Sigmoid colon (tissue), 7 donors: ENCODE data around the gene STK24. TPM values are rescaled to one million over a fixed set of nuclear protein-coding genes. Genes with fewer than 3 reads are reported as not detected.

ENCODE experiments used
- DNase-seq: peaks from one replicate; pipeline ENCODE4 v3.0.0-alpha.2; 2019
- H3K27ac ChIP-seq, 4 donors: fragments of 200-600 bp; sonication (generic); one replicate each; pipeline ENCODE4 v1.5.1; 2016 to 2019; ENCODE audit warnings: mild to moderate bottlenecking in 1 of 4
- H3K27me3 ChIP-seq, 3 donors: fragments of 200-600 bp; sonication (generic); one replicate each; pipeline ENCODE4 v1.5.1; 2019; ENCODE audit warnings: mild to moderate bottlenecking in 1 of 3
- H3K36me3 ChIP-seq, 4 donors: fragments of 200-600 bp; sonication (generic); one replicate each; pipeline ENCODE4 v1.5.1; 2016 to 2019
- H3K4me1 ChIP-seq, 4 donors: fragments of 200-600 bp; sonication (generic); one replicate each; pipeline ENCODE4 v1.5.1; 2017 to 2019
- H3K4me3 ChIP-seq, 4 donors: fragments of 200-600 bp; sonication (generic); one replicate each; pipeline ENCODE4 v1.5.1; 2017 to 2019; ENCODE audit warnings: mild to moderate bottlenecking in 2 of 4, moderate library complexity in 1 of 4
- H3K9me3 ChIP-seq, 4 donors: fragments of 200-600 bp in 3 of 4; sonication (generic) in 3 of 4; one replicate each; pipeline versions ENCODE4 v1.5.1 to v1.6.1; 2013 to 2019
- EP300 ChIP-seq, 4 donors: sonication (generic); formaldehyde crosslinking; IDR thresholded peaks; one replicate each; pipeline ENCODE4 v1.6.1; 2017; ENCODE audit warnings: antibody characterized with exemption in 4 of 4
- POLR2A ChIP-seq, 2 donors: fragments of 450-650 bp; IDR thresholded peaks; one replicate each; pipeline ENCODE4 v1.6.1; 2016; ENCODE audit warnings: antibody characterized with exemption in 2 of 2, mild to moderate bottlenecking in 2 of 2, moderate library complexity in 2 of 2
- POLR2AphosphoS5 ChIP-seq, 4 donors: sonication (generic); formaldehyde crosslinking; IDR thresholded peaks; one replicate each; pipeline ENCODE4 v1.6.1; 2017; ENCODE audit warnings: antibody characterized with exemption in 4 of 4
- WGBS, 2 donors: extraction: QIAGEN DNeasy Blood & Tissue Kit; methylation state at CpG; one replicate each; pipeline ENCODE4 v1.1.7; 2013; 5-methylcytosine and 5-hydroxymethylcytosine counted together
- intact Hi-C: fragments of 100-400 bp; cut with DNase I; formaldehyde crosslinking; loops from one replicate; pipeline ENCODE4 v1.15.1; 2023
- polyA plus RNA-seq, 3 donors: library from polyadenylated mRNA; stranded (reverse); fragments of 200-250 nt; gene quantifications; one replicate each; pipeline ENCODE4 v1.2.3, GENCODE V29; 2013
- total RNA-seq, 4 donors: library from RNA; depleted of rRNA; stranded (reverse); fragments of >200 nt; gene quantifications; one replicate each; pipeline ENCODE4 v1.1.0, GENCODE V29; 2016
- TF ChIP-seq, protein P1 (sequence below), 4 experiments: fragments of 450-650 bp in 3 of 4; fragments of 200-600 bp in 1 of 4; IDR thresholded peaks; one replicate each; pipeline ENCODE4 v1.5.1; 2016 to 2019; ENCODE audit warnings: antibody characterized with exemption in 4 of 4, mild to moderate bottlenecking in 3 of 4, moderate library complexity in 2 of 4
- donor health status: healthy with polysubstance abuse.
- donor health status: Bipolar disorder and iron deficiency.
- donor health status: healthy.

STK24 gene
- total and polyA plus RNA-seq, 7 donors = 59.7 to 200 (median 78.9) TPM

- no peak overlapping the region for H3K27ac ChIP-seq
- peaks cover 0 to 19% (median 14%) of the 10 kb centered on the region in 4 donors for H3K4me1 ChIP-seq
- no peak for DNase-seq
- H3K4me3 ChIP-seq = no peak overlapping the region
- H3K27me3 ChIP-seq = no peaks in the 10 kb centered on the region
- WGBS, 2 donors = 45 to 85% methylated on average over 3 of the region's 3 CpGs
- no peaks in the 10 kb centered on the region for H3K9me3 ChIP-seq
- TF ChIP-seq POLR2AphosphoS5 (IDR thresholded peaks at IDR 0.05) (no peak), POLR2A (IDR thresholded peaks at IDR 0.05) (no peak), EP300 (IDR thresholded peaks at IDR 0.05) (no peak)
- TF ChIP-seq, protein P1, sequence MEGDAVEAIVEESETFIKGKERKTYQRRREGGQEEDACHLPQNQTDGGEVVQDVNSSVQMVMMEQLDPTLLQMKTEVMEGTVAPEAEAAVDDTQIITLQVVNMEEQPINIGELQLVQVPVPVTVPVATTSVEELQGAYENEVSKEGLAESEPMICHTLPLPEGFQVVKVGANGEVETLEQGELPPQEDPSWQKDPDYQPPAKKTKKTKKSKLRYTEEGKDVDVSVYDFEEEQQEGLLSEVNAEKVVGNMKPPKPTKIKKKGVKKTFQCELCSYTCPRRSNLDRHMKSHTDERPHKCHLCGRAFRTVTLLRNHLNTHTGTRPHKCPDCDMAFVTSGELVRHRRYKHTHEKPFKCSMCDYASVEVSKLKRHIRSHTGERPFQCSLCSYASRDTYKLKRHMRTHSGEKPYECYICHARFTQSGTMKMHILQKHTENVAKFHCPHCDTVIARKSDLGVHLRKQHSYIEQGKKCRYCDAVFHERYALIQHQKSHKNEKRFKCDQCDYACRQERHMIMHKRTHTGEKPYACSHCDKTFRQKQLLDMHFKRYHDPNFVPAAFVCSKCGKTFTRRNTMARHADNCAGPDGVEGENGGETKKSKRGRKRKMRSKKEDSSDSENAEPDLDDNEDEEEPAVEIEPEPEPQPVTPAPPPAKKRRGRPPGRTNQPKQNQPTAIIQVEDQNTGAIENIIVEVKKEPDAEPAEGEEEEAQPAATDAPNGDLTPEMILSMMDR (IDR thresholded peaks at IDR 0.05) = no peak
- intact Hi-C loops = no loop called here
- no peaks in the 10 kb centered on the region for H3K36me3 ChIP-seq
These were observed 9.0 kb upstream of the STK24 start for GRCh38 chr13:98585946-98586345.

- Histone ChIP-seq H3K36me3 (no peaks in the 10 kb centered on the region), H3K4me1 (peaks cover 0 to 19% (median 14%) of the 10 kb centered on the region in 4 donors), H3K4me3 (no peak overlapping the region), H3K9me3 (no peaks in the 10 kb centered on the region), H3K27ac (no peak overlapping the region), H3K27me3 (no peaks in the 10 kb centered on the region)
- WGBS, 2 donors = 9 to 62% methylated on average over 5 of the region's 5 CpGs
- DNase-seq = no peak
- TF ChIP-seq POLR2AphosphoS5 (IDR thresholded peaks at IDR 0.05) (no peak), POLR2A (IDR thresholded peaks at IDR 0.05) (no peak), EP300 (IDR thresholded peaks at IDR 0.05) (no peak)
- TF ChIP-seq, protein P1 (IDR thresholded peaks at IDR 0.05) = no peak
- intact Hi-C loops = no loop called here
These were observed 8.5 kb upstream of the STK24 start for GRCh38 chr13:98585398-98585754.

DNA sequence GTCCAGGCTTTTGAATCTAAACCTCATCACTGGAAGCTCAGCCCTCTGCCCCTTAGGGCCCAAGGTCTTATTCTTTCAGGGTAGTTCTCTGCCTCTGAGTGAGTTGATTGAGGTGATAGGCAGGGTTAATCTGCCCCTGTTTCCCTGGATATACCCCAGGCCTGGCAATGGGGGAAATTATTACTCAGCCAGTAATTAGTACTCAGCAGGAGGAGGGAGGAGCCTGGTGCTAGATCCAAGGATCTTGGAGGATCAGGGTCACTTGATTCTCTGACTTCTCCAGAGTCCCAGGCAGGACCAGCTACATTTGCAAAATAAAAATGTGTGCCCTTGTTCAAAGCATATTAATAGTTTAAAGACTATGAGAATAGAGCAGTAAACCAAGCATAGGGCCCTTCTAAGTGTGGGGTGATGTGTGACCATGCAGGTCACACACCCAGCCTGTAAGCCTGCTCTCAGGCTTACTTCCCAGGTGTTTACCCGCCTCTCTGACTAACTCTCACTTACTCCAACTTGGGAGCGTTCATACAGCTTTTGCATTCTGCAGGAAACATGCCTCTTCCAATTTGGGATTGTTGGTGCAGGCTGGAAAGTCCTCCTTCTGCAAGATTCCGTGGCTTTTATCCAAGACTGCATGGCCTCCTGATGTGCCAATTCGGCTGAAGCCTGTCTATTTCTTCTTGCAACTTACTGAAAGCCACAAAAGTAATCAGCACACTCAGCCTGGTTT is 7.9 kb upstream of the STK24 start:
- H3K27ac ChIP-seq = no peak overlapping the region
- WGBS, 2 donors = 12 to 57% methylated on average over 4 of the region's 4 CpGs

DNA sequence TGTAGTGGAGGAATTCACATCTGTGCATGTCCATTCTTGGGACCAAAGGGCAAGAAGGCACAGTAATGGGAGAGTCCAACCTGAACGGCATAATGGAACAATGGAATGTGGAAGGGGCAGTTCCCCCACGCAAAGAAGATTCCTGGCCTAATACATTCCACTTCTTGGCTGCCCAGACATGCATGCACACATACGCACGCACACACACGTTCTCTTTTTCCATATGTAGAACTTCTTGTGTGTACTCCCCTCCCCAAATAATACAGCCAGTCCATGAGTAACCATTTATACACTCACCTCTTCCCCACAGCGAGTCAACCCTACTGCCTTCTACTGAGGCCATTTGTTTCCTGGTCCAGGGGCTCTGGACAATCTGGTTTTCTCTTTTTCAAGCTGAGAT is 6.0 kb upstream of the STK24 start:
- no peak for DNase-seq
- TF ChIP-seq EP300 (IDR thresholded peaks at IDR 0.05) (no peak), POLR2A (IDR thresholded peaks at IDR 0.05) (no peak), POLR2AphosphoS5 (IDR thresholded peaks at IDR 0.05) (no peak)
- TF ChIP-seq, protein P1 (IDR thresholded peaks at IDR 0.05) = no peak
- 87 to 92% methylated on average over 6 of the region's 6 CpGs for WGBS, 2 donors
- H3K27me3 ChIP-seq = no peaks in the 10 kb centered on the region
- no peak overlapping the region for H3K27ac ChIP-seq
- no peak overlapping the region for H3K4me3 ChIP-seq
- no peaks in the 10 kb centered on the region for H3K9me3 ChIP-seq
- H3K36me3 ChIP-seq = no peaks in the 10 kb centered on the region
- H3K4me1 ChIP-seq = peaks cover 0 to 27% (median 22%) of the 10 kb centered on the region in 4 donors
- intact Hi-C loops = no loop called here

More for the DNA sequence above, 7.9 kb upstream of the STK24 start:
- H3K36me3 ChIP-seq = no peaks in the 10 kb centered on the region
- H3K9me3 ChIP-seq = no peaks in the 10 kb centered on the region
- TF ChIP-seq, protein P1 (IDR thresholded peaks at IDR 0.05) = no peak
- TF ChIP-seq EP300 (IDR thresholded peaks at IDR 0.05) = no peak
- no peak for TF ChIP-seq POLR2A (IDR thresholded peaks at IDR 0.05)
- TF ChIP-seq POLR2AphosphoS5 (IDR thresholded peaks at IDR 0.05) = no peak
- H3K27me3 ChIP-seq = no peaks in the 10 kb centered on the region
- no peak overlapping the region for H3K4me3 ChIP-seq
- H3K4me1 ChIP-seq = peaks cover 0 to 19% (median 14%) of the 10 kb centered on the region in 4 donors
- intact Hi-C loops = no loop called here
- no peak for DNase-seq
